OCI-LY1 (cell line): Measurements from ENCODE around the gene FRA10AC1.

Experiments
- EZH2 ChIP-seq: fragments of 200-600 bp; sonication (generic), shearing (Covaris generic); IDR thresholded peaks from 2 replicates; pipeline ENCODE4 v1.8.0; 2017; ENCODE audit warnings: borderline replicate concordance, mixed run types, mild to moderate bottlenecking, antibody characterized with exemption, low read length, moderate library complexity, mixed read lengths
- TF ChIP-seq, protein P1 (sequence below): fragments of 200-600 bp; sonication (generic), shearing (Covaris generic); IDR thresholded peaks from 2 replicates; pipeline ENCODE4 v1.5.1; 2017; ENCODE audit warnings: mild to moderate bottlenecking, antibody characterized with exemption, low read length, moderate library complexity, mixed read lengths

DNA sequence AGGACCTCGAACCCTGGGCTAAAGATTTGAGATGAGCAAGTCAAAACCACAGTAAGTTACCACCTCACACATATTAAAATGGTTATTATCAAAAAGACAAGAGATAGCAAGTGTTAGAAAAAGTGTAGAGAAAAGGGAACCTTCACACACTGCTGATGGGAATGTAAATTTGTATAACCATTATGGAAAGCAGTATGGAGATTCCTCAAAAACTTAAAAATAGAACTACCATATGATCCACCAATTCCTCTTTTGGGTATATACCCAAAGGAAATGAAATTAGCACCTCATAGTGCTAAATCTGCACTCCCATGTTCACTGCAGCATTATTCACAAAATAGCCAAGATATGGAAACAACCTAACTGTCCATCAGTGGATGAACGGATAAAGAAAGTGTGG, 20.8 kb upstream of the FRA10AC1 start:
- no peak for TF ChIP-seq EZH2
- TF ChIP-seq, protein P1, sequence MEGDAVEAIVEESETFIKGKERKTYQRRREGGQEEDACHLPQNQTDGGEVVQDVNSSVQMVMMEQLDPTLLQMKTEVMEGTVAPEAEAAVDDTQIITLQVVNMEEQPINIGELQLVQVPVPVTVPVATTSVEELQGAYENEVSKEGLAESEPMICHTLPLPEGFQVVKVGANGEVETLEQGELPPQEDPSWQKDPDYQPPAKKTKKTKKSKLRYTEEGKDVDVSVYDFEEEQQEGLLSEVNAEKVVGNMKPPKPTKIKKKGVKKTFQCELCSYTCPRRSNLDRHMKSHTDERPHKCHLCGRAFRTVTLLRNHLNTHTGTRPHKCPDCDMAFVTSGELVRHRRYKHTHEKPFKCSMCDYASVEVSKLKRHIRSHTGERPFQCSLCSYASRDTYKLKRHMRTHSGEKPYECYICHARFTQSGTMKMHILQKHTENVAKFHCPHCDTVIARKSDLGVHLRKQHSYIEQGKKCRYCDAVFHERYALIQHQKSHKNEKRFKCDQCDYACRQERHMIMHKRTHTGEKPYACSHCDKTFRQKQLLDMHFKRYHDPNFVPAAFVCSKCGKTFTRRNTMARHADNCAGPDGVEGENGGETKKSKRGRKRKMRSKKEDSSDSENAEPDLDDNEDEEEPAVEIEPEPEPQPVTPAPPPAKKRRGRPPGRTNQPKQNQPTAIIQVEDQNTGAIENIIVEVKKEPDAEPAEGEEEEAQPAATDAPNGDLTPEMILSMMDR = no peak
